HEK293T (cell line): ENCODE results near the gene CHRNG.
A peak's percentile ranks its signal among the peaks of the same experiment; 100 is the strongest.

Experiments used
- CTCF ChIA-PET: fragments of 350-600 bp; formaldehyde crosslinking; extraction: SDS; loops from one replicate; lab custom pipeline; 2021; ENCODE audit warnings: antibody characterized with exemption, inconsistent platforms; lab: Yijun Ruan, JAX
- POLR2A ChIA-PET: fragments of 350-600 bp; formaldehyde crosslinking; extraction: SDS; loops from one replicate; lab custom pipeline; 2020; ENCODE audit warnings: antibody characterized with exemption, inconsistent platforms; lab: Yijun Ruan, JAX
- DNase-seq: peaks from one replicate; pipeline ENCODE4 v3.0.0; 2012; ENCODE audit warnings: mixed read lengths; ENCODE audit errors: extremely low spot score
- ARNT ChIP-seq: fragments of 450-650 bp; IDR thresholded peaks from 2 replicates; pipeline ENCODE4 v1.6.1; 2017; ENCODE audit warnings: mild to moderate bottlenecking
- BHLHE40 ChIP-seq: fragments of 450-650 bp; IDR thresholded peaks from 2 replicates; pipeline ENCODE4 v1.6.1; 2016; ENCODE audit warnings: mild to moderate bottlenecking, moderate library complexity, borderline replicate concordance
- CTBP1 ChIP-seq: fragments of 450-650 bp; IDR thresholded peaks from 2 replicates; pipeline ENCODE4 v1.6.1; 2016; ENCODE audit warnings: borderline replicate concordance
- ELF4 ChIP-seq: fragments of 450-650 bp; IDR thresholded peaks from 2 replicates; pipeline ENCODE4 v1.6.1; 2017; ENCODE audit warnings: antibody characterized with exemption
- FOXA1 ChIP-seq: fragments of 450-650 bp; IDR thresholded peaks from 2 replicates; pipeline ENCODE4 v1.6.1; 2016; ENCODE audit warnings: mild to moderate bottlenecking
- FOXK2 ChIP-seq: fragments of 450-650 bp; IDR thresholded peaks from 2 replicates; pipeline ENCODE4 v1.6.1; 2016; ENCODE audit warnings: mild to moderate bottlenecking
- FOXM1 ChIP-seq: fragments of 450-650 bp; IDR thresholded peaks from 2 replicates; pipeline ENCODE4 v1.6.1; 2017; ENCODE audit warnings: mild to moderate bottlenecking, borderline replicate concordance
- HDGF ChIP-seq: fragments of 450-650 bp; IDR thresholded peaks from 2 replicates; pipeline ENCODE4 v1.6.1; 2017; ENCODE audit warnings: antibody characterized with exemption, borderline replicate concordance
- L3MBTL2 ChIP-seq: fragments of 450-650 bp; conservative IDR thresholded peaks from 2 replicates; pipeline ENCODE4 v1.6.1; 2016; ENCODE audit warnings: mild to moderate bottlenecking
- LEF1 ChIP-seq: fragments of 450-650 bp; IDR thresholded peaks from 2 replicates; pipeline ENCODE4 v1.6.1; 2017; ENCODE audit warnings: mild to moderate bottlenecking, borderline replicate concordance
- NFRKB ChIP-seq: fragments of 450-650 bp; IDR thresholded peaks from 2 replicates; pipeline ENCODE4 v1.6.1; 2016; ENCODE audit warnings: mild to moderate bottlenecking, moderate library complexity
- PKNOX1 ChIP-seq: fragments of 450-650 bp; IDR thresholded peaks from 2 replicates; pipeline ENCODE4 v1.6.1; 2016
- SP1 ChIP-seq: fragments of 450-650 bp; IDR thresholded peaks from 2 replicates; pipeline ENCODE4 v1.6.1; 2017
- SUZ12 ChIP-seq: fragments of 450-650 bp; IDR thresholded peaks from 2 replicates; pipeline ENCODE4 v1.6.1; 2016; ENCODE audit warnings: mild to moderate bottlenecking
- TARDBP ChIP-seq: fragments of 450-650 bp; IDR thresholded peaks from 2 replicates; pipeline ENCODE4 v1.6.1; 2016
- ZNF384 ChIP-seq: fragments of 450-650 bp; IDR thresholded peaks from 2 replicates; pipeline ENCODE4 v1.6.1; 2016

CHRNG gene

DNA sequence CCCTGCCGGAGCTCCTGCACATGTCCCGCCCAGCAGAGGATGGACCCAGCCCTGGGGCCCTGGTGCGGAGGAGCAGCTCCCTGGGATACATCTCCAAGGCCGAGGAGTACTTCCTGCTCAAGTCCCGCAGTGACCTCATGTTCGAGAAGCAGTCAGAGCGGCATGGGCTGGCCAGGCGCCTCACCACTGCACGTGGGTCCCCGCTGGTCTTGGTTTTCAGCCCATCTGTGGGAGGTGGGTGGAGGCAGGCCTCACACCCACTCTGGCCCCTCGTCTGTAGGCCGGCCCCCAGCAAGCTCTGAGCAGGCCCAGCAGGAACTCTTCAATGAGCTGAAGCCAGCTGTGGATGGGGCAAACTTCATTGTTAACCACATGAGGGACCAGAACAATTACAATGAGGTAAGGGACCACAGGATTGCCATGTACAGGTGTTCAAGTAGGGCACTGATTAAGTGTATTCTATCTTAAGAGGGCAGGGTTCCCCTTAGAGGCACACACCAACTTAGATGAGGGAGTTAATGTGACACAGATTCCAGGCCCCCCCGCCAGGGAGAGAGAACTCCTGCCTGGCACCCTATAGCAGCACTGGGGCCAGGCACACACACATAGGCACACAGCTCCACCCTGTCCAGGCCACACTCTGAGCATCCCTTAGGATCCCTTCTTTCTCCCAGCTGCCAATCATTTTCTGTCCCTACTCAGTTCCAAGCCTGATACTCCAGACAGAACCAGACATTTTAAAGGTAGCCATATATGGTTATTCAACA lies 5.4 kb upstream of the CHRNG start:
- DNase-seq: no peak
- POLR2A ChIA-PET: no interaction called here
- CTCF ChIA-PET: no interaction called here
- TF ChIP-seq BHLHE40 (no peak), PKNOX1 (peak; percentile 51; the same call in 1 of the 2 replicates)

GRCh38 chr2:232534940-232535651 lies 4.4 kb upstream of the CHRNG start:
- no peak for DNase-seq
- ChIA-PET CTCF (no interaction called here), POLR2A (interaction anchor here (1.0 kb wide), 1 partner anchor 16 kb away, joined by 3 read pairs; the partner anchor contains the start of genes EIF4E2 and TIGD1)
- no peak for TF ChIP-seq FOXK2
- TF ChIP-seq FOXM1: no peak
- TF ChIP-seq ELF4: no peak
- TF ChIP-seq FOXA1: no peak
- TF ChIP-seq CTBP1: no peak
- no peak for TF ChIP-seq SP1
- TF ChIP-seq LEF1: no peak
- no peak for TF ChIP-seq HDGF
- TF ChIP-seq ARNT: no peak
- TF ChIP-seq BHLHE40: no peak

DNA sequence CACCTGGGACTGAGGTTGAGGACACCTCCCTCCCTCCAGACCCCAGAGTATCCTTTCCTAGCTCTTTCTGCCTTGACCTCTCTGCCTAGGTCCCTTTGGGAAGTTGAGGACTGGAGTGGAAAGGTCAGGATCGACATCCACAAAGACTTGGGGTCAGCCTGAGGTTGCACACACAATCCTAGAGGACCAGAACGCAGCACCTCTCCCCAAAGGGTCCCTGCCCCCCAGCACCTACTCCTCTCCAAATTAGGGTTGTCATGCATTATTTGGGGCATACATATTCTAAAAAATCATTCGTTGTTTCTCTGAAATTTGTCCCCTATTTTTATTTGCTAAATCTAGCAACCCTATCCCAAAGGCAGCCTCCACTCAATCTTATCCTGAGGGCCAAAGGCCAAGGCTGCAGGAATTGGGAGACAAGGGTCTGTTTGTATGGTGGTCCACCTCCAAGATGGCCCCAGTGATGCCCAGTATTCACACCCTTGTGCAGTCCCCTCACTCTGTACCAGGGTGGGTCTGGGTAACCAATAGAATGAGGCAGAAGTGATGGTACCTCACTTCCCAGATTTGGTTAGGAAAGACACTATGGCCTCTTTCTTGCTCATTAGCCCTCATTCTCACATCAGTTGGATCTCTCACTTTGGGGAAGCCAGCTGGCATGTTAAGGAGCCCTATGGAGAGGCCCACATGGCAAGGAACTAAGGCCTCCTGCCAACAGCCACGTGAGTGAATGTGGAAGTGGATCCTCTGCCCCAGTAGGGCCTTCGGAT lies 3.5 kb upstream of the CHRNG start:
- no peak for DNase-seq
- ChIA-PET POLR2A (interaction anchor here (1.0 kb wide), 1 partner anchor 15 kb away, joined by 3 read pairs; the partner anchor contains the start of genes EIF4E2 and TIGD1), CTCF (no interaction called here)
- TF ChIP-seq TARDBP (no peak), BHLHE40 (no peak), FOXA1 (no peak), ELF4 (no peak)

DNA sequence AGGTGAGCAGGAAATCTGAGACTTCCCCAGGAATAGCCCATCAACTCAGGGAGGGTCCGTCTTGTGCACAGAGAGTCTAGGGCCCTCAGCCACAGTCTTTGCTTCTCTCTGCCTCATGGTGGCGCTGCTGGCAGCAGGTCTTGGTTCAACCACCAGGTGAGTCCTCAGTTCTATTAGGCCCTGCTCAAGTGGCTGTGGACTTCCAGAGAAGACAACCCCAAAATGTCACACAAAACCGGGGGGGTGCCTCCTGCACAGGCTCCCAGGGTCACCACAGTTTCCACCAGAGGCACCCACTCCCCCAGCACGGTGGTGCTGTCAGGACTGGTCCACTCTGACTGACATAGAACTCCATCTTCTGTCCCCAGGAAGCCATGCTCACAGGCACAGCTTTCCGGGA lies 2.4 kb upstream of the CHRNG start:
- DNase-seq: peak; percentile 50
- CTCF ChIA-PET: no interaction called here
- TF ChIP-seq FOXM1 (no peak), HDGF (no peak), BHLHE40 (no peak), FOXA1 (no peak), SP1 (no peak), FOXK2 (no peak), PKNOX1 (no peak), LEF1 (no peak), TARDBP (no peak), CTBP1 (no peak), L3MBTL2 (no peak), SUZ12 (no peak), ZNF384 (no peak), ELF4 (no peak), NFRKB (no peak), ARNT (no peak)
- POLR2A ChIA-PET: interaction anchor here (1.3 kb wide), 1 partner anchor 14 kb away, joined by 5 read pairs; the partner anchor contains the start of genes EIF4E2 and TIGD1

GRCh38 chr2:232537499-232537898 lies 2.0 kb upstream of the CHRNG start:
- ChIA-PET POLR2A (interaction anchor here (1.3 kb wide), 1 partner anchor 13 kb away, joined by 5 read pairs; the partner anchor contains the start of genes EIF4E2 and TIGD1), CTCF (no interaction called here)
- no peak for TF ChIP-seq ZNF384
- TF ChIP-seq SP1: no peak
- TF ChIP-seq CTBP1: no peak
- no peak for TF ChIP-seq PKNOX1
- no peak for TF ChIP-seq FOXA1
- no peak for TF ChIP-seq BHLHE40
- TF ChIP-seq HDGF: no peak
- no peak for DNase-seq

GRCh38 chr2:232538671-232539070 lies 821 bp upstream of the CHRNG start:
- POLR2A ChIA-PET: interaction anchor here (2.0 kb wide), 1 partner anchor 12 kb away, joined by 7 read pairs; the partner anchor contains the start of genes EIF4E2 and TIGD1
- TF ChIP-seq ARNT: no peak
- TF ChIP-seq FOXK2: no peak
- TF ChIP-seq SUZ12: no peak
- no peak for TF ChIP-seq ELF4
- no peak for TF ChIP-seq CTBP1
- no peak for TF ChIP-seq BHLHE40
- TF ChIP-seq NFRKB: no peak
- TF ChIP-seq HDGF: no peak
- no peak for TF ChIP-seq SP1
- no peak for DNase-seq
- CTCF ChIA-PET: interaction anchor here (0.6 to 1.2 kb wide), 2 partner anchors 16 to 382 kb away, joined by 3 read pairs; no protein-coding TSS in a partner anchor
